G401 (cell line): ENCODE results near the gene CALML6. TPM values are rescaled to one million over a fixed set of nuclear protein-coding genes. Genes with fewer than 3 reads are reported as not detected.

ENCODE experiments used
- DNase-seq: peaks from one replicate; pipeline ENCODE4 v3.0.0-alpha.2; 2015; ENCODE audit warnings: low spot score
- in situ Hi-C: cut with HindIII; loops from 2 replicates; pipeline ENCODE4 v1.10.0; 2016; ENCODE audit warnings: low sequenced_read_pairs, mixed read lengths
- total RNA-seq: library from RNA; depleted of rRNA; stranded (reverse); fragments of >200 nt; shearing (Covaris generic); gene quantifications from 2 replicates; pipeline ENCODE4 v1.2.3, GENCODE V29; 2014; rRNA removed

CALML6 gene
- total RNA-seq, 1 experiment from 2014 or later = not detected

DNA sequence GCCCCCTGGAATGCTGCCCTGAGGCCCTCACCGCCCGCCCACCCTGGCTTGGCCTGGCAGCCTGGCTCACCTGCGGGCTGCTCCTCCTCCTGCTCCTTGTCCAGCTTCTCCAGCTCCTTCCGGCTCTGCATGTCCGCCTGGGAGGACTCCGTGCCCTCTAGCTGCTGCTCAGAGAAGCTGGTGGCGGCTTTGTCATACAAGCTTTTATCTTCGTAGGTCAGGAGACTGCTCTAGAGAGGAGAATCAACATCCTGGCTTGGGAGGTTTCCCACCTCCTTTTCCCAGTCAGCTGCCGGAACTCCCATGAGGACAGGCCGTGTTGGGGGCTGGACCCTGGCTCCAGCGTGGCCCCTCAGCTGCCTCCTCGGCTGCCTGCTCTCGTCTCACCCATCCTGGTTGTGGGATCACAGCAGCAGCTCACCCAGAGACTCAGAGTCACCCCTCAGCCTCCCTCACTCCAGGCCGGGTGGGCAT is 40.6 kb downstream of the CALML6 start:
- peak; percentile 22 for DNase-seq
- in situ Hi-C loops = no loop called here

DNA sequence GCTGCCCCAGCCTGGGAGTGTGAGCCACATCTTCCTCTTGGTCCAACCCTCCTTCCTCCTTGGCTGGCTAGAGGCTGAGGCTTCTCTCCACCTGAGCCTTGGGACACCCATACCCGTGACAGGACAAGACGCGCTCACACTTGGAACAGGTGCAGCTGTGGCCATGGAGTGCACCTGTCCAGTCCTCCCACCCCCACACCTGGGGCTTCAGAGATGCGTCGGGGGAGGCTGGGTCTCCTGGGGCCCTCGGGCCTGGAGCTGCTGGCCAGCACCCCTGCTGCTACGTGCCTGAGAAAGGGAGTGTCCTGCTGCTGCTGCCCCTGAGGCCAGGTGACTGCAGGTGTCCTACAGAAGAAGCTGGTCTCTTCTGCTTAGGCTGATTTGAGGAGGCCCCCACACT is 41.0 kb downstream of the CALML6 start:
- in situ Hi-C loops = no loop called here
- no peak for DNase-seq

GRCh38 chr1:1956586-1957532 is 41.8 kb downstream of the CALML6 start:
- in situ Hi-C loops = no loop called here

DNA sequence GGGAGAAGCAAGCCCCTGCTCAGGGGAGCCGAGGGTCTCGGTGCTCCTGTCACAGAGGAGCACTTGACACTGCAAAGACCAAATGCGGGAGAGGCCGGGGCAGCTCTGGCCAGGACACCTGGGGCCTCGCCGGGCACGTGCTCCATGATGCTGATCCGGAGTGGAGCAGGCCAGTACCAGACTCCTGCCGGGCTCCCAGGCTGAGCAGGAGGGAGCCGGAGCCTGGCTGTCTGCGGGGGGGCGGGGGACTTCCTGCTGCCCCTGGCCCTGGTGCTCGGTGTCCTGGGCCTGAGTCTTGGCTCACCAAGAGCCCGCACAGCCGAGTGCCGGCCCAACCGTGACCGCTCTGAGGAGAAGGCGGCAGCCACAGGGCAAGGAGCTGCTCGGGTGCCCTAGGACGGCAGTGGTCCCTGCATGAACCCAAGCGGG is 42.5 kb downstream of the CALML6 start:
- DNase-seq = no peak
- in situ Hi-C loops = no loop called here

More at GRCh38 chr1:1956586-1957532, 41.8 kb downstream of the CALML6 start:
- DNase-seq = no peak

DNA sequence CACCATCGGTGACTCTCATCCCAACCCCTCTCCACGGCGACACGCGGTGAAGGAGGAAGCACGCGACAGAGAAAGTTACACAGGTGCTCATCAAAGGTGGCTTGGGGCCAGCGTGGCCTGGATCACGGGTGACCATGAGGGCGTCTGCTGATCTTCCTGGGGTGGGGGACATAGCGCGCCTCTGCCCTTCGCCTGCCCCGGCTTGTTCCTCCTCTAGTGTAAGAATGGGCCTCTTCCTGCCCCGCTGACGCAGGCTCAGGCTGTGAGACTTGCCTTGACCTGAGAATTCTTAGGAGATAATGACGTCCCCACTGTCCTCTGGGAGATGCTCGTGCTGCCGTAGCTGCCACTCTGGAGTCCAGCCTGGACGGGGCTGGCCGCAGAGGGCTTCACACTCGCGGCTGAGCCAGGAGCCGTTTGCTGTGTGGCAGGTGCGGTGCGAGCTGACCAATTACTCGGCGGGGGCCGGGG is 43.0 kb downstream of the CALML6 start:
- in situ Hi-C loops = no loop called here
- DNase-seq = no peak

GRCh38 chr1:1959459-1959839 is 44.4 kb downstream of the CALML6 start:
- in situ Hi-C loops = no loop called here
- no peak for DNase-seq

GRCh38 chr1:1959840-1960479 is 44.9 kb downstream of the CALML6 start:
- peak; percentile 94 for DNase-seq
- in situ Hi-C loops = no loop called here

DNA sequence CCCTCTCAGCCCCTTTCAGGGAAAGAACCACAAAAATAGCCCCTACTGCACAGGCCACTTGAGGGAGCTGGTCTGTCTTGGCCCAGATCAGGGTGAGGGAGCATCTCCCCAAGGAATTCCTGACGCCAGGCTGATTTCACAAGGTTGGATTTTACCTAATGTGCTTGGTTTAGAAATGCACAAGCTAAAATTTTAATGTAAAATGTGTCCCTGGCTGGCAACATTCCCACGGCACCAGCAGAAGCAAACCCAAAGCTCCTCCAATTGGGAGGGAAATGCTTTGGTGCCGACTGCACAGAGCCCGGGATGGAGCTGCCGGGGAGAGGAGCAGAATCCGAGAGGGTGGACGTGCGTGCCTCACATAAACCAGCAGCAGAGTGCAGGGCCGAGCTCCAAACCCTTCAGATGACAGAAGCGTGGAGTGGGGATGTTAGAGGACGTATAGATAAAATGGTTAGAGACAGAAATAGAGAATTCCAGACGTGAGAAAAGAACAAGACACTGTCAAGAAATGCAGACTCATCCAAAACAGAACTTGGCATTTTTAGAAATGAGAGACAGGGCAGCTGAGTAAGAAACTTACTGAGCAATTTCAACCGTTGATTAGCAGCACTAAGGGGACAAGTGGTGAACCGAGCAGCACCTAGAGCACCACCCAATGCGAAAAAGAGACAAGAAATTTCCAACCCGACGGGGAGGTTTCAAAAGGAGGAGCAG is 45.6 kb downstream of the CALML6 start:
- DNase-seq = peak; percentile 59
- in situ Hi-C loops = no loop called here

DNA sequence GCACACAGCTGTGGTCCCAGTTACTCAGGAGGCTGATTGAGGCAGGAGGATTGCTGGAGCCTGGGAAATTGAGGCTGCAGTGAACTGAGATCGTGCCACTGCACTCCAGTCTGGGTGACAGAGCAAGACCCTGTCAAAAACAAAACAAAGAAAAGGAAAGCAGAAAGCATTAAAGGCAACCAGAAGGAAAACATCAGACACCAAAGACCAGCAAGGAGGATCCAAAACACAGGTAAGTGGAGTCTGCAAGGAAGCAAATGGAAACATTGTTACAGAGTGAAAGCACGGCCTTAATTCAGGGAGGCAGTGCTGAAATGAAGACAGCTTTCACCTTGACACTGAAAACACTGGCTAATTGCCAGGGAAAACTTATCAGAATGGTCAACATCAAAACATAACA is 47.7 kb downstream of the CALML6 start:
- in situ Hi-C loops = no loop called here
- no peak for DNase-seq

- no peak for DNase-seq
- in situ Hi-C loops = no loop called here
Measured at GRCh38 chr1:1963570-1963969, 48.5 kb downstream of the CALML6 start.

DNA sequence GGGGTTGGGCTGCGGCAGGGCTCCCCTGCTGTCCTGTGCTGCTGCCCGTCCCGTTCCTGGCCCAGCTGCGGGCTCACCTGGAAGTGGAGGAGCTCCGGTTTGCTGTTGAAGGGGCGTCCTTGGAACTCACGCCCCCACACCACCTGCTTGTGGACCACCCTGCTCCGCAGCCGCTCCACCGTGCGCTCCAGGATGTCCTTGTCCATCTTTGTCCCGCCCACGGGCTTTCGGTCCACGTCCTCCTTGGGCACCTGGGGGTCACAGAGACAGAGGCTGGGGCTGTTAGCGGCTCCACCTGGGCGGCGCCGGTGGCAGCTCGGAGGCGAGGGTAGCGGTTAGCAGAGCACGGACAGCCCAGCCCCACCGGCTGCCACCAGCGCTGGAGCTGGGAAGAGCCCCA is 49.8 kb downstream of the CALML6 start:
- DNase-seq = no peak
- in situ Hi-C loops = no loop called here

GRCh38 chr1:1965546-1965945 is 50.5 kb downstream of the CALML6 start:
- DNase-seq = no peak
- in situ Hi-C loops = no loop called here

GRCh38 chr1:1966071-1966740 is 51.1 kb downstream of the CALML6 start:
- peak; percentile 30 for DNase-seq
- in situ Hi-C loops = no loop called here

Other genes with a start within 250 kb of the CALML6 start
- gene SLC35E2B, start 222.5 kb upstream of the CALML6 start, total RNA-seq = 17.8 and 25.2 TPM in 2 replicates
- 8.6 and 11.7 TPM in 2 replicates for gene CDK11A, start 190.9 kb upstream of the CALML6 start, total RNA-seq
- gene NADK, start 136.8 kb upstream of the CALML6 start, total RNA-seq = 55.0 and 74.4 TPM in 2 replicates
- gene GNB1, start 24.2 kb upstream of the CALML6 start, total RNA-seq = 306 and 351 TPM in 2 replicates
- 5.3 and 13.7 TPM in 2 replicates for gene TMEM52, start 4.0 kb downstream of the CALML6 start, total RNA-seq
- not detected in 2 replicates for gene CFAP74, start 88.5 kb downstream of the CALML6 start, total RNA-seq
- gene GABRD, start 104.1 kb downstream of the CALML6 start, total RNA-seq = 1.1 and 1.2 TPM in 2 replicates
- 96.8 and 107 TPM in 2 replicates for gene PRKCZ, start 135.2 kb downstream of the CALML6 start, total RNA-seq